K562 (cell line): ENCODE data around the gene KNTC1. TPM values are rescaled to one million over a fixed set of nuclear protein-coding genes. Genes with fewer than 3 reads are reported as not detected.
"Not testable (repeated sequence)": the region's sequence is repeated elsewhere in the genome, so short reads cannot be mapped to it uniquely, and the experiment has no call there.

Source experiments
- ATAC-seq: fragments of 200-7000 bp; cut with Tn5 transposase; 3 replicates; pipeline ENCODE4 v1.9.1; 2020; ENCODE audit warnings: moderate library complexity
- BruUV-seq: library from RNA; stranded (reverse); fragments of 400-500 nt; replicated peaks from 2 replicates; lab custom pipeline; 2021; lab: Mats Ljungman, UMichigan
- CTCF ChIA-PET: fragments of 300-600 bp; formaldehyde crosslinking; extraction: SDS; loops from one replicate; lab custom pipeline; 2021; ENCODE audit warnings: low intra/inter-chr PET ratio; lab: Yijun Ruan, JAX
- POLR2A ChIA-PET: fragments of 300-600, 350-650 bp; sonication (Branson Sonifier 250); formaldehyde crosslinking; extraction: SDS; loops from one replicate; lab custom pipeline; 2021; ENCODE audit warnings: antibody characterized with exemption, inconsistent platforms; lab: Yijun Ruan, JAX
- DNase-seq, 4 experiments: peaks; one replicate each; pipeline versions ENCODE4 v3.0.0 to v3.0.0-alpha.2; 2011 to 2018; ENCODE audit warnings: low spot score in 3 of 4, mixed read lengths in 3 of 4; ENCODE audit errors: extremely low read depth in 1 of 4
- FAIRE-seq: peaks from 2 replicates; lab custom pipeline; 2011; peaks lifted over from hg19 to GRCh38; lab: Jason Lieb, UNC
- H2AFZ ChIP-seq: 2 replicates; pipeline ENCODE4 v1.6.0; 2011; ENCODE audit warnings: low read depth, low read length, control low read depth, inconsistent platforms
- H3K27ac ChIP-seq: fragments of 200-600 bp; 3 replicates; pipeline ENCODE4 v1.8.0; 2011; ENCODE audit warnings: low read depth, mild to moderate bottlenecking, control low read depth, inconsistent platforms, low read length, moderate library complexity, mixed read lengths; ENCODE audit errors: extremely low read depth
- H3K27me3 ChIP-seq, 2 experiments: fragments of 300-600 bp in 1 of 2; 2 replicates in 1 of 2; 3 replicates in 1 of 2; pipeline versions ENCODE4 v1.6.0 to v1.8.0; 2011; ENCODE audit warnings: inconsistent platforms in 2 of 2, low read length in 2 of 2, mild to moderate bottlenecking in 1 of 2, mixed read lengths in 1 of 2, moderate library complexity in 1 of 2; ENCODE audit not compliant: control insufficient read depth in 2 of 2, insufficient read depth in 2 of 2
- H3K36me3 ChIP-seq: fragments of 300-600 bp; 3 replicates; pipeline ENCODE4 v1.8.0; 2011; ENCODE audit warnings: mild to moderate bottlenecking, low read length, inconsistent platforms; ENCODE audit not compliant: control insufficient read depth, insufficient read depth
- H3K4me1 ChIP-seq, 2 experiments: fragments of 200-600 bp in 1 of 2; replicated peaks in 1 of 2; 2 replicates in 1 of 2; 3 replicates in 1 of 2; pipeline versions ENCODE4 v1.5.1 to v1.8.0; 2011; ENCODE audit warnings: inconsistent platforms in 2 of 2, low read length in 2 of 2, mild to moderate bottlenecking in 1 of 2, mixed read lengths in 1 of 2, moderate library complexity in 1 of 2; ENCODE audit not compliant: control insufficient read depth in 2 of 2, insufficient read depth in 2 of 2
- H3K4me2 ChIP-seq: 2 replicates; pipeline ENCODE4 v1.6.1; 2011; ENCODE audit warnings: low read length, control low read depth, inconsistent platforms, mixed read lengths; ENCODE audit not compliant: insufficient read depth
- H3K4me3 ChIP-seq: fragments of 200-600 bp; sonication (generic), shearing (Covaris generic); 2 replicates; pipeline ENCODE4 v1.5.1; 2016; ENCODE audit warnings: control low read depth, inconsistent platforms
- H3K79me2 ChIP-seq: fragments of 200-600 bp; 3 replicates; pipeline ENCODE4 v1.8.0; 2011; ENCODE audit warnings: low read length, inconsistent platforms; ENCODE audit not compliant: control insufficient read depth, insufficient read depth
- H3K9ac ChIP-seq, 2 experiments: 2 replicates each; pipeline versions ENCODE4 v1.6.0 to v1.6.1; 2011; ENCODE audit warnings: low read depth in 2 of 2, low read length in 2 of 2, control low read depth in 1 of 2, inconsistent platforms in 1 of 2, mild to moderate bottlenecking in 1 of 2, mixed read lengths in 1 of 2; ENCODE audit not compliant: insufficient read depth in 1 of 2
- H3K9me1 ChIP-seq: one replicate; pipeline ENCODE4 v1.6.0; 2011; ENCODE audit warnings: inconsistent platforms, mild to moderate bottlenecking, low read length, moderate library complexity; ENCODE audit not compliant: control insufficient read depth, insufficient read depth
- H3K9me3 ChIP-seq: replicated peaks from 2 replicates; pipeline ENCODE4 v1.5.1; 2011; ENCODE audit warnings: low read depth, low read length, inconsistent platforms; ENCODE audit not compliant: control insufficient read depth, insufficient read depth
- H4K20me1 ChIP-seq: replicated peaks from 2 replicates; pipeline ENCODE4 v1.6.1; 2011; ENCODE audit warnings: low read length, inconsistent platforms, mixed read lengths; ENCODE audit not compliant: control insufficient read depth, insufficient read depth
- CGGBP1 ChIP-seq: fragments of 250-450 bp; sonication (Bioruptor Pico); IDR thresholded peaks from 2 replicates; pipeline ENCODE4 v1.9.0; 2021; ENCODE audit warnings: mild to moderate bottlenecking
- GATA2 ChIP-seq: sonication (generic); formaldehyde crosslinking; IDR thresholded peaks from 2 replicates; pipeline ENCODE4 v1.4.0; 2020; ENCODE audit warnings: mild to moderate bottlenecking, missing genetic modification reagents
- HNRNPL ChIP-seq: fragments of 200-400 bp; formaldehyde crosslinking; IDR thresholded peaks from 2 replicates; pipeline ENCODE4 v1.6.1; 2017; ENCODE audit warnings: low read depth, mild to moderate bottlenecking, low read length
- NFIX ChIP-seq: fragments of 250-450 bp; sonication (Bioruptor Pico); IDR thresholded peaks from 2 replicates; pipeline ENCODE4 v1.4.0; 2020; ENCODE audit warnings: low read depth, mild to moderate bottlenecking, moderate library complexity
- WGBS: fragments of 100-300 bp; shearing (Covaris generic); methylation state at CpG from one replicate; pipeline ENCODE4 v1.1.6; 2016; ENCODE audit warnings: low coverage, mixed read lengths; ENCODE audit not compliant: insufficient coverage; ENCODE audit errors: missing lambda C conversion rate; 5-methylcytosine and 5-hydroxymethylcytosine counted together
- in situ Hi-C: fragments of 300-500 bp; cut with MboI; formaldehyde crosslinking; loops from 4 replicates; pipeline ENCODE4 v1.15.0; 2018; ENCODE audit warnings: inconsistent platforms, mixed read lengths
- intact Hi-C: fragments of 100-400 bp; cut with micrococcal nuclease; formaldehyde crosslinking; loops from 2 replicates; pipeline ENCODE4 v1.14.2; 2022
- polyA plus RNA-seq, 8 experiments: library from polyadenylated mRNA; depleted of rRNA in 4 of 8; stranded (reverse) in 5 of 8; unstranded in 3 of 8; fragments of >200 nt; fragmentation: Nextera tagmentation in 2 of 8; fragmentation: Illumina TruSeq in 1 of 8; extraction: Ambion mirVana in 2 of 8; extraction: Trizol in 1 of 8; gene quantifications; 2 replicates each; pipeline versions ENCODE4 v1.2.1 to v1.2.3, GENCODE V29; 2011 to 2014; ENCODE audit warnings: inconsistent platforms in 1 of 8, missing spikeins in 1 of 8
- total RNA-seq, 7 experiments: library from RNA; depleted of rRNA in 6 of 7; stranded (reverse); fragments of >200 nt in 6 of 7; fragmentation: Illumina TruSeq in 2 of 7; extraction: Trizol in 2 of 7; gene quantifications; 2 replicates each; pipeline versions ENCODE4 v1.2.1 to v1.2.3, GENCODE V29; 2011 to 2021; ENCODE audit warnings: low replicate concordance in 1 of 7
- TF ChIP-seq, protein P1 (sequence below): fragments of 250-450 bp; sonication (Bioruptor Pico); IDR thresholded peaks from 2 replicates; pipeline ENCODE4 v1.9.0; 2021; ENCODE audit warnings: mild to moderate bottlenecking, inconsistent platforms

KNTC1 gene
- total and polyA plus RNA-seq, 9 of the 15 experiments (the other 6 are each of a cell fraction or from before 2014, with no cell fraction given): 38.9 to 135 (median 99.6) TPM

DNA sequence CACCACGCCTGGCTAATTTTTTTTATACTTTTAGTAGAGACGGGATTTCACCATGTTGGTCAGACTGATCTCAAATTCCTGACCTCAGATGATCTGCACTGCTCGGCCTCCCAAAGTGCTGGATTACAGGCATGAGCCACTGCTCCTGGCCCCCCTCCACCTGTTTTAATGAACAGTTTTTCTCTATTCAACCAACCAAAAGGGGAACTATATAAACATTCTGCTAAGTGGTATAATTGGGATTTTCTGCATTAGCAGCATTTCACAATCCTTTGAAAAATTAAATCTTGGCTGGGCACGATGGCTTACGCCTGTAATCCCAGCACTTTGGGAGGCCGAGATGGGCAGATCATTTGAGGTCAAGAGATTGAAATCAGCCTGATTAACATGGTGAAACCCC lies 44.8 kb downstream of the KNTC1 start:
- no peaks in the 10 kb centered on the region for H3K27me3 ChIP-seq
- peaks cover 92% of the 10 kb centered on the region for H3K36me3 ChIP-seq
- no peaks in the 10 kb centered on the region for H4K20me1 ChIP-seq
- TF ChIP-seq HNRNPL (no peak), CGGBP1 (no peak), NFIX (no peak), GATA2 (CRISPR knock-in tag) (no peak)
- TF ChIP-seq, protein P1, sequence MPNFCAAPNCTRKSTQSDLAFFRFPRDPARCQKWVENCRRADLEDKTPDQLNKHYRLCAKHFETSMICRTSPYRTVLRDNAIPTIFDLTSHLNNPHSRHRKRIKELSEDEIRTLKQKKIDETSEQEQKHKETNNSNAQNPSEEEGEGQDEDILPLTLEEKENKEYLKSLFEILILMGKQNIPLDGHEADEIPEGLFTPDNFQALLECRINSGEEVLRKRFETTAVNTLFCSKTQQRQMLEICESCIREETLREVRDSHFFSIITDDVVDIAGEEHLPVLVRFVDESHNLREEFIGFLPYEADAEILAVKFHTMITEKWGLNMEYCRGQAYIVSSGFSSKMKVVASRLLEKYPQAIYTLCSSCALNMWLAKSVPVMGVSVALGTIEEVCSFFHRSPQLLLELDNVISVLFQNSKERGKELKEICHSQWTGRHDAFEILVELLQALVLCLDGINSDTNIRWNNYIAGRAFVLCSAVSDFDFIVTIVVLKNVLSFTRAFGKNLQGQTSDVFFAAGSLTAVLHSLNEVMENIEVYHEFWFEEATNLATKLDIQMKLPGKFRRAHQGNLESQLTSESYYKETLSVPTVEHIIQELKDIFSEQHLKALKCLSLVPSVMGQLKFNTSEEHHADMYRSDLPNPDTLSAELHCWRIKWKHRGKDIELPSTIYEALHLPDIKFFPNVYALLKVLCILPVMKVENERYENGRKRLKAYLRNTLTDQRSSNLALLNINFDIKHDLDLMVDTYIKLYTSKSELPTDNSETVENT (CRISPR knock-in tag): no peak
- ATAC-seq (no peak), DNase-seq (no peak), FAIRE-seq (no peak)
- no peak overlapping the region for H3K9ac ChIP-seq
- H3K4me2 ChIP-seq: no peak overlapping the region
- no peaks in the 10 kb centered on the region for H3K4me1 ChIP-seq
- H3K4me3 ChIP-seq: no peak overlapping the region
- H3K9me3 ChIP-seq: no peaks in the 10 kb centered on the region
- ChIA-PET CTCF (no interaction called here), POLR2A (interaction anchor here (0.6 kb wide), 1 partner anchor 9 kb away, joined by 3 read pairs; no protein-coding TSS in a partner anchor)
- BruUV-seq: no TSS peak
- H3K79me2 ChIP-seq: no peaks in the 10 kb centered on the region
- no peak overlapping the region for H3K27ac ChIP-seq
- in situ Hi-C loops (no loop called here), intact Hi-C loops (no loop called here)
- 92% methylated on average over 6 of the region's 6 CpGs for WGBS
- no peaks in the 10 kb centered on the region for H3K9me1 ChIP-seq
- no peak overlapping the region for H2AFZ ChIP-seq

DNA sequence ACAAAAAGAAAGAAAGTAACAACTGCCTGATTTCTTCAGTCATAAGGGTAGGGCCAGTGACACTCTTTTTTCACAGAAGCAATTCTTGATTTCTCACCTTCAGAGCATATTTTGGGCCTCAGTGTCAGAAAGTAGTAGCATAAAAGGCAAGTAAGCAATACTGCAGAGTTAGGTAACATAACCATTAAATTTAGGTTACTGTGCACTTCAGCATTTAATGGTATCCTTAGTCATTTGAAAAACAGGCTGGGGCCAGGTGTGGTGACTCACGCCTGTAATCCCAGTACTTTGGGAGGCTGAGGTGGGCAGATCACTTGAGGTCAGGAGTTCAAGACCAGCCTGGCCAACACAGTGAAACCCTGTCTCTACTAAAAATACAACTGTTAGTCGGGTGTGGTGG lies 56.2 kb downstream of the KNTC1 start:
- H3K27ac ChIP-seq, intact Hi-C loops, H3K9ac ChIP-seq, H3K9me1 ChIP-seq, POLR2A ChIA-PET, H3K9me3 ChIP-seq, FAIRE-seq, DNase-seq, BruUV-seq, H3K79me2 ChIP-seq, H2AFZ ChIP-seq, H3K4me1 ChIP-seq, H3K4me3 ChIP-seq, H3K27me3 ChIP-seq, H4K20me1 ChIP-seq, ATAC-seq, CTCF ChIA-PET, in situ Hi-C loops, H3K4me2 ChIP-seq: not testable (repeated sequence)
- H3K36me3 ChIP-seq: peaks cover 87% of the 10 kb centered on the region
- WGBS: 91% methylated on average over 2 of the region's 2 CpGs
